ENCODE results near the gene CMPK1. TPM values are rescaled to one million over a fixed set of nuclear protein-coding genes. Genes with fewer than 3 reads are reported as not detected.

CMPK1 gene
- total and polyA plus RNA-seq, 2 of the 8 experiments (the other 6 are each of a cell fraction or from before 2014, with no cell fraction given): 6.0 to 36.9 TPM

- Histone ChIP-seq H3K56ac (replicated peaks; ENCODE audit: insufficient read length, low read depth, low read length) (no peak overlapping the region), H4K8ac (ENCODE audit: extremely low read depth, insufficient read depth, low read length) (no peak overlapping the region), H3K27me3 (replicated peaks in 1 of 4; ENCODE audit: control insufficient read depth in 3 of 4, extremely low read depth in 1 of 4, insufficient read depth in 3 of 4, low read length in 3 of 4) (no peaks in the 10 kb centered on the region), H3K36me3 (ENCODE audit: control insufficient read depth in 2 of 4, insufficient read depth in 4 of 4, low read length in 3 of 4) (no peaks in the 10 kb centered on the region), H4K5ac (ENCODE audit: insufficient read length, low read depth, low read length) (no peak overlapping the region), H3K4me3 (ENCODE audit: extremely low read depth in 1 of 4, insufficient read depth in 2 of 4, low read depth in 3 of 4, low read length in 4 of 4) (no peak overlapping the region), H2AK5ac (ENCODE audit: low read depth, low read length) (no peak overlapping the region), H3K18ac (ENCODE audit: extremely low read depth, low read length) (no peak overlapping the region), H3K4me1 (replicated peaks in 1 of 4; ENCODE audit: control insufficient read depth in 3 of 4, insufficient read depth in 4 of 4, low read length in 3 of 4) (peaks cover 0 to 5% (median 3%) of the 10 kb centered on the region in 4 experiments; a peak in 5 of 7 replicates), H2BK120ac (replicated peaks; ENCODE audit: low read depth, low read length) (no peak overlapping the region), H3K9me3 (ENCODE audit: insufficient read depth in 2 of 2, low read depth in 1 of 2, low read length in 1 of 2) (no peaks in the 10 kb centered on the region), H3K23ac (ENCODE audit: insufficient read length) (no peak overlapping the region), H2BK12ac (ENCODE audit: low read depth, low read length) (no peak overlapping the region), H3K27ac (ENCODE audit: low read depth, low read length) (no peak overlapping the region), H2BK5ac (ENCODE audit: low read depth, low read length) (no peak overlapping the region), H4K91ac (replicated peaks; ENCODE audit: insufficient read length, low read length) (no peak overlapping the region), H3K4ac (replicated peaks; ENCODE audit: insufficient read length, low read depth, low read length) (no peak overlapping the region), H3K14ac (ENCODE audit: insufficient read length) (no peak overlapping the region), H2BK15ac (ENCODE audit: low read length) (no peak overlapping the region), H4K20me1 (replicated peaks in 1 of 2; ENCODE audit: control insufficient read depth in 1 of 2, insufficient read depth in 2 of 2, low read length in 2 of 2) (no peaks in the 10 kb centered on the region), H3K4me2 (ENCODE audit: insufficient read depth in 1 of 2, low read depth in 2 of 2, low read length in 2 of 2) (no peak overlapping the region; a peak in 1 of 4 replicates), H3K23me2 (ENCODE audit: low read depth, low read length) (no peaks in the 10 kb centered on the region; the same call in 1 of the 2 replicates), H3K9ac (replicated peaks in 1 of 4; ENCODE audit: extremely low read depth in 1 of 4, low read depth in 3 of 4, low read length in 3 of 4) (no peak overlapping the region), H2BK20ac (ENCODE audit: low read length) (no peak overlapping the region), H2AFZ (ENCODE audit: low read length) (no peak overlapping the region), H3K79me1 (ENCODE audit: low read depth, low read length) (no peaks in the 10 kb centered on the region; the same call in 1 of the 2 replicates), H3K79me2 (ENCODE audit: control insufficient read depth in 1 of 2, insufficient read depth in 2 of 2, low read length in 2 of 2) (peaks cover 0 to 13% of the 10 kb centered on the region in 2 experiments; a peak in 3 of 4 replicates)
- FAIRE-seq (no peak), DNase-seq (ENCODE audit: low read depth in 1 of 2, low spot score in 2 of 2) (no peak)
- WGBS, 2 experiments (ENCODE audit: extremely low coverage in 1 of 2, insufficient coverage in 1 of 2, insufficient read length in 1 of 2, insufficient replicate concordance in 2 of 2, low coverage in 1 of 2, low lambda C conversion rate in 2 of 2, missing lambda C conversion rate in 1 of 2): 80% methylated on average over 2 of the region's 2 CpGs; no CpG with 5 or more reads in 1 of the 2 experiments
- POLR2A ChIA-PET (ENCODE audit: partially characterized antibody): interaction anchor here (0.6 to 1.2 kb wide), 2 partner anchors 8 to 18 kb away, joined by 3 to 4 read pairs; partner anchors contain the start of gene STIL
- CTCF ChIA-PET (ENCODE audit: partially characterized antibody): interaction anchor here (0.9 to 2.6 kb wide), 3 partner anchors 8 to 18 kb away, joined by 3 to 11 read pairs (median 4); partner anchors contain the start of gene STIL
- TF ChIP-seq MAFK (IDR thresholded peaks at IDR 0.05; ENCODE audit: low read depth, low read length) (no peak), BACH1 (IDR thresholded peaks at IDR 0.05; ENCODE audit: low read length) (no peak), TAF1 (IDR thresholded peaks at IDR 0.05; ENCODE audit: low read depth, low read length) (no peak), BCL11A (IDR thresholded peaks at IDR 0.05; ENCODE audit: low read depth in 2 of 2, low read length in 2 of 2) (no peak), SUZ12 (IDR thresholded peaks at IDR 0.05; ENCODE audit: low read length) (no peak), YY1 (IDR thresholded peaks at IDR 0.05; ENCODE audit: low read depth, low read length) (no peak), SIRT6 (IDR thresholded peaks at IDR 0.05; ENCODE audit: low read length) (no peak), CHD2 (IDR thresholded peaks at IDR 0.05; ENCODE audit: low read length) (no peak), RBBP5 (IDR thresholded peaks at IDR 0.05; ENCODE audit: borderline replicate concordance, low read depth, low read length) (no peak), TEAD4 (IDR thresholded peaks at IDR 0.05; ENCODE audit: low read depth, low read length) (no peak), USF2 (IDR thresholded peaks at IDR 0.05; ENCODE audit: low read length) (no peak), EZH2 (IDR thresholded peaks at IDR 0.05; ENCODE audit: low read depth, low read length, severe bottlenecking) (no peak), RNF2 (IDR thresholded peaks at IDR 0.05; ENCODE audit: borderline replicate concordance, low read depth, low read length, missing control alignments, poor library complexity, severe bottlenecking) (no peak)
These were observed 1.7 kb upstream of the CMPK1 start for GRCh38 chr1:47331875-47332274.
